ENCODE data around the gene TMEM259.

DNA sequence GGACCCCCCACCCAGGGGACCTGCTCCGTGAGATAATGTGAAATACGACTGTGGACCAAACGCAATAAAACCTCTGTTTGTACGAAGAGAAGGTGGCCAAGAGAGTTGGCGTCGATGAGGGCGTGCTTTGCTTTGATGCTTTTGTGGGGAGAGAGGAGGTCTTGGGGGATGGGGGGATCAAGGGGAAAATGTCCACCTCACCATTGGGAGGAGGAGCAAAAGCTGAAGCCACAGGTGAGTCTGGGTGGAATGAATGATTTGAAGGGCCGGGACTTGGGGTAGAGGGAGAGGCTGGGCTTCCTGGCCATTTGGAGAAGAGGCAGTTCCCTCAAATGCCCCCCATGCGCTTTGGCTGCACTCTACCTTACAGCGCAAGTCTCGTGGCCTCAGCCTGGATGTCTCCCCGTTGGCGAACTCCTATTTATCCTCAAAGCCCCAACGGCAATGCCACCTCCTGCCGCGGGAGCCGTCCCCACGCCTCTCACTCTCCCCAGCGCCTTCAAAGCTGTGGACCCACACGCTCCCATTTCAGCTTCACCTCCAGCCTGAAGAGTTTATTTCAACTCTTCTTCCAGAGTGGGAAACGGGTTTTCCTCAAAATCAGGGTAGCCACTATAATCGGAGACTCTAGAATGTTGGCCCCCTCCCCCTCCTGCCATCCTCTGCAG, 18.2 kb upstream of the TMEM259 start:
- TF ChIP-seq EZH2 (conservative IDR thresholded peaks at IDR 0.05; ENCODE audit: low read depth, low read length) (no peak), ZNF790 (CRISPR knock-in tag; IDR thresholded peaks at IDR 0.05; ENCODE audit: borderline replicate concordance) (no peak), ZNF841 (CRISPR knock-in tag; IDR thresholded peaks at IDR 0.05; ENCODE audit: borderline replicate concordance) (no peak), MZF1 (CRISPR knock-in tag; IDR thresholded peaks at IDR 0.05; ENCODE audit: borderline replicate concordance) (no peak)

Measured in HepG2 (cell line).